WTC11 (cell line): ENCODE measurements around the gene STX5. TPM values are rescaled to one million over a fixed set of nuclear protein-coding genes. Genes with fewer than 3 reads are reported as not detected.

Experiments
- ATAC-seq: fragments of 200-7000 bp; cut with Tn5 transposase; 2 replicates; pipeline ENCODE4 v1.10.0; 2021; ENCODE audit warnings: mild to moderate bottlenecking, moderate library complexity
- Bru-seq: library from RNA; stranded (reverse); fragments of 400-500 nt; gene quantifications from one replicate; lab custom pipeline; 2021; lab: Mats Ljungman, UMichigan
- CTCF ChIA-PET: fragments of 300-600 bp; sonication (Branson Sonifier 250); formaldehyde crosslinking; loops from one replicate; lab custom pipeline; 2021; ENCODE audit warnings: antibody characterized with exemption; lab: Charles Lee
- POLR2A ChIA-PET: fragments of 350-600 bp; sonication (Branson Sonifier 250); formaldehyde crosslinking; loops from one replicate; lab custom pipeline; 2021; ENCODE audit warnings: antibody characterized with exemption; lab: Charles Lee
- DNase-seq: peaks from one replicate; pipeline ENCODE4 v3.0.0; 2021; ENCODE audit warnings: low spot score
- H3K27ac Mint-ChIP-seq: 2 replicates; pipeline ENCODE4 v1.8.0; 2021; ENCODE audit warnings: mixed read lengths
- H3K27me3 Mint-ChIP-seq: 2 replicates; pipeline ENCODE4 v1.8.0; 2021; ENCODE audit warnings: low read depth, mild to moderate bottlenecking, moderate library complexity, mixed read lengths
- H3K36me3 Mint-ChIP-seq: 2 replicates; pipeline ENCODE4 v1.8.0; 2021; ENCODE audit warnings: mixed read lengths
- H3K4me1 Mint-ChIP-seq: 2 replicates; pipeline ENCODE4 v1.8.0; 2022; ENCODE audit warnings: mixed read lengths
- H3K4me3 Mint-ChIP-seq: 2 replicates; pipeline ENCODE4 v1.8.0; 2021; ENCODE audit warnings: mild to moderate bottlenecking, moderate library complexity, mixed read lengths
- H3K9me3 Mint-ChIP-seq: 2 replicates; pipeline ENCODE4 v1.8.0; 2021; ENCODE audit warnings: mixed read lengths
- CREM ChIP-seq: sonication (generic); formaldehyde crosslinking; IDR thresholded peaks from 2 replicates; pipeline ENCODE4 v1.8.1; 2022; ENCODE audit warnings: mild to moderate bottlenecking, missing genetic modification reagents, moderate library complexity
- CTCF ChIP-seq: fragments of 200-600 bp; IDR thresholded peaks from 2 replicates; pipeline ENCODE4 v1.8.0; 2022; ENCODE audit warnings: antibody characterized with exemption
- E2F5 ChIP-seq: sonication (generic); formaldehyde crosslinking; IDR thresholded peaks from 2 replicates; pipeline ENCODE4 v1.8.1; 2022; ENCODE audit warnings: mild to moderate bottlenecking, moderate library complexity, missing genetic modification reagents
- ERG ChIP-seq: fragments of 250-450 bp; sonication (Bioruptor Pico); IDR thresholded peaks from 2 replicates; pipeline ENCODE4 v1.8.0; 2021; ENCODE audit warnings: mild to moderate bottlenecking
- FOXK1 ChIP-seq: sonication (generic); formaldehyde crosslinking; IDR thresholded peaks from 2 replicates; pipeline ENCODE4 v1.8.0; 2022; ENCODE audit warnings: mild to moderate bottlenecking, moderate library complexity, missing genetic modification reagents
- FOXP4 ChIP-seq: sonication (generic); formaldehyde crosslinking; IDR thresholded peaks from 2 replicates; pipeline ENCODE4 v1.8.0; 2022; ENCODE audit warnings: mild to moderate bottlenecking, missing genetic modification reagents
- MYBL2 ChIP-seq: sonication (generic); formaldehyde crosslinking; IDR thresholded peaks from 2 replicates; pipeline ENCODE4 v1.8.1; 2023; ENCODE audit warnings: mild to moderate bottlenecking, moderate library complexity, missing genetic modification reagents
- NFYB ChIP-seq: sonication (generic); formaldehyde crosslinking; conservative IDR thresholded peaks from 2 replicates; pipeline ENCODE4 v1.8.0; 2022; ENCODE audit warnings: low read depth, missing genetic modification reagents
- SP1 ChIP-seq: sonication (generic); formaldehyde crosslinking; conservative IDR thresholded peaks from 2 replicates; pipeline ENCODE4 v1.8.1; 2022; ENCODE audit warnings: missing genetic modification reagents
- USF1 ChIP-seq: sonication (generic); formaldehyde crosslinking; IDR thresholded peaks from 2 replicates; pipeline ENCODE4 v1.8.0; 2022; ENCODE audit warnings: mild to moderate bottlenecking, missing genetic modification reagents
- USF2 ChIP-seq: sonication (generic); formaldehyde crosslinking; IDR thresholded peaks from 2 replicates; pipeline ENCODE4 v1.8.1; 2023; ENCODE audit warnings: mild to moderate bottlenecking, missing genetic modification reagents, moderate library complexity
- ZNF219 ChIP-seq: sonication (generic); formaldehyde crosslinking; IDR thresholded peaks from 2 replicates; pipeline ENCODE4 v1.8.0; 2023; ENCODE audit warnings: missing genetic modification reagents, mild to moderate bottlenecking, borderline replicate concordance
- ZNF317 ChIP-seq: sonication (generic); formaldehyde crosslinking; IDR thresholded peaks from 2 replicates; pipeline ENCODE4 v1.8.1; 2023; ENCODE audit warnings: low read depth, mild to moderate bottlenecking, moderate library complexity, missing genetic modification reagents, borderline replicate concordance
- long read RNA-seq, 3 experiments: library from RNA in 1 of 3; library from capped mRNA in 1 of 3; library from polyadenylated mRNA in 1 of 3; unstranded in 2 of 3; stranded (forward) in 1 of 3; transcript quantifications; one replicate each; pipeline ENCODE4 v2.0.0, GENCODE V29; 2021
- total RNA-seq: library from RNA; stranded (reverse); gene quantifications from 3 replicates; pipeline ENCODE4 v1.2.3, GENCODE V29; 2021

STX5 gene
- total RNA-seq (27.2 to 30.2 TPM (median 28.0 TPM) in 3 replicates), Bru-seq, nascent RNA (percentile 69 among the genes with signal in this experiment)
- long read RNA-seq, experiment 1, transcript STX5-201 (11 exons, 1,794 nt) = major isoform, 51 of 72 reads
- long read RNA-seq, experiment 1, partial matches to known transcripts = 12 of 72 reads
- long read RNA-seq, experiment 1, other reads (novel, unspliced or antisense) = 7 of 72 reads
- long read RNA-seq, experiment 2, transcript STX5-201 (11 exons, 1,794 nt) = major isoform, 23 of 42 reads
- long read RNA-seq, experiment 2, partial matches to known transcripts = 17 of 42 reads
- long read RNA-seq, experiment 2, other reads (novel, unspliced or antisense) = 0 of 42 reads
- long read RNA-seq, experiment 3, transcript STX5-201 (11 exons, 1,794 nt) = major isoform, 78 of 95 reads
- long read RNA-seq, experiment 3, partial matches to known transcripts = 7 of 95 reads
- long read RNA-seq, experiment 3, other reads (novel, unspliced or antisense) = 5 of 95 reads

- DNase-seq = peak; percentile 100
- POLR2A ChIA-PET = interaction anchor here (0.5 to 2.4 kb wide), 36 partner anchors 9 to 1719 kb away, joined by 3 to 35 read pairs (median 4); partner anchors contain the start of genes BSCL2, C11orf98, CSKMT and GNG3
- H3K4me3 Mint-ChIP-seq = peak within 1 kb of the TSS; percentile 100
- no peaks in the 10 kb centered on the region for H3K9me3 Mint-ChIP-seq
- H3K36me3 Mint-ChIP-seq = peaks cover 40% of the 10 kb centered on the region
- H3K27me3 Mint-ChIP-seq = no peaks in the 10 kb centered on the region
- peak within 1 kb of the TSS; percentile 100 for H3K27ac Mint-ChIP-seq
- no peak for TF ChIP-seq ERG
- TF ChIP-seq FOXK1 = peak; percentile 95
- TF ChIP-seq NFYB (CRISPR knock-in tag) = peak; percentile 85
- 0 out of 2 replicates have a peak, but pooled peaks have one; percentile 4 for TF ChIP-seq FOXP4 (CRISPR knock-in tag)
- TF ChIP-seq CTCF = no peak
- TF ChIP-seq CREM (CRISPR knock-in tag) = peak; percentile 52
- TF ChIP-seq MYBL2 (CRISPR knock-in tag) = peak; percentile 57; the same call in 1 of the 2 replicates
- TF ChIP-seq USF1 = peak; percentile 81; the same call in 1 of the 2 replicates
- TF ChIP-seq E2F5 (CRISPR knock-in tag) = peak; percentile 67
- peak; percentile 77 for TF ChIP-seq SP1 (CRISPR knock-in tag)
- peak; percentile 15; the same call in 1 of the 2 replicates for TF ChIP-seq ZNF317
- peak; percentile 61; the same call in 1 of the 2 replicates for TF ChIP-seq USF2 (CRISPR knock-in tag)
- no peak for TF ChIP-seq ZNF219 (CRISPR knock-in tag)
- TF ChIP-seq, all 79 proteins: peak for 10
- peaks cover 16% of the 10 kb centered on the region for H3K4me1 Mint-ChIP-seq
- ATAC-seq = peak; percentile 91
- CTCF ChIA-PET = interaction anchor here (0.6 to 2.4 kb wide), 21 partner anchors 9 to 850 kb away, joined by 3 to 22 read pairs (median 4); partner anchors contain the start of genes C11orf98, HNRNPUL2, TAF6L and TMEM179B
Measured at GRCh38 chr11:62831520-62832335, at the start of gene STX5. Gene STX5 (minus strand): TSS chr11:62832051. CDS start chr11:62831243, 808 bp downstream.
